Stimulated activated CD8-positive, alpha-beta memory T cell treated with anti-CD3 and anti-CD28 coated beads, Interleukin-4, amount 100 ng/mL, for 1 hour (primary cell): Measurements from ENCODE around the gene DCPS.
"Not testable (repeated sequence)": the region's sequence is repeated elsewhere in the genome, so short reads cannot be mapped to it uniquely, and the experiment has no call there.

ENCODE experiments used
- DNase-seq, 2 donors: peaks; one replicate each; pipeline ENCODE4 v3.0.0-alpha.2; 2020; ENCODE audit warnings: low read depth in 2 of 2, low spot score in 1 of 2

The DCPS gene

GRCh38 chr11:126378763-126379162 lies 74.9 kb downstream of the DCPS start:
- no peak for DNase-seq

- DNase-seq, result no peak
Measured at GRCh38 chr11:126380909-126381308, 77.0 kb downstream of the DCPS start.

GRCh38 chr11:126381960-126382359 lies 78.1 kb downstream of the DCPS start:
- DNase-seq, result not testable (repeated sequence)

GRCh38 chr11:126382641-126383040 lies 78.8 kb downstream of the DCPS start:
- not testable (repeated sequence) for DNase-seq

- DNase-seq, result no peak
Measured at GRCh38 chr11:126383339-126384335, 79.8 kb downstream of the DCPS start.

GRCh38 chr11:126384449-126385070 lies 80.7 kb downstream of the DCPS start:
- DNase-seq, result no peak

GRCh38 chr11:126385991-126386728 lies 82.3 kb downstream of the DCPS start:
- no peak for DNase-seq

GRCh38 chr11:126386729-126387071 lies 82.8 kb downstream of the DCPS start:
- not testable (repeated sequence) for DNase-seq

- no peak for DNase-seq
Measured at GRCh38 chr11:126387857-126388256, 84.0 kb downstream of the DCPS start.

GRCh38 chr11:126390272-126390867 lies 86.5 kb downstream of the DCPS start:
- DNase-seq, result no peak

GRCh38 chr11:126391286-126391954 lies 87.6 kb downstream of the DCPS start:
- no peak for DNase-seq

GRCh38 chr11:126391970-126392632 lies 88.2 kb downstream of the DCPS start:
- DNase-seq, result no peak

GRCh38 chr11:126392633-126393013 lies 88.8 kb downstream of the DCPS start:
- DNase-seq, result no peak

GRCh38 chr11:126393143-126393542 lies 89.3 kb downstream of the DCPS start:
- DNase-seq, result no peak

GRCh38 chr11:126394036-126394435 lies 90.2 kb downstream of the DCPS start:
- DNase-seq, result no peak

GRCh38 chr11:126394634-126395072 lies 90.8 kb downstream of the DCPS start:
- DNase-seq, result not testable (repeated sequence)
